ENCODE measurements around the gene CDS1. TPM values are rescaled to one million over a fixed set of nuclear protein-coding genes. Genes with fewer than 3 reads are reported as not detected.
"Not testable (repeated sequence)": the region's sequence is repeated elsewhere in the genome, so short reads cannot be mapped to it uniquely, and the experiment has no call there.

Gene CDS1
- 7.6 and 20.1 TPM in 2 replicates for total RNA-seq

DNA sequence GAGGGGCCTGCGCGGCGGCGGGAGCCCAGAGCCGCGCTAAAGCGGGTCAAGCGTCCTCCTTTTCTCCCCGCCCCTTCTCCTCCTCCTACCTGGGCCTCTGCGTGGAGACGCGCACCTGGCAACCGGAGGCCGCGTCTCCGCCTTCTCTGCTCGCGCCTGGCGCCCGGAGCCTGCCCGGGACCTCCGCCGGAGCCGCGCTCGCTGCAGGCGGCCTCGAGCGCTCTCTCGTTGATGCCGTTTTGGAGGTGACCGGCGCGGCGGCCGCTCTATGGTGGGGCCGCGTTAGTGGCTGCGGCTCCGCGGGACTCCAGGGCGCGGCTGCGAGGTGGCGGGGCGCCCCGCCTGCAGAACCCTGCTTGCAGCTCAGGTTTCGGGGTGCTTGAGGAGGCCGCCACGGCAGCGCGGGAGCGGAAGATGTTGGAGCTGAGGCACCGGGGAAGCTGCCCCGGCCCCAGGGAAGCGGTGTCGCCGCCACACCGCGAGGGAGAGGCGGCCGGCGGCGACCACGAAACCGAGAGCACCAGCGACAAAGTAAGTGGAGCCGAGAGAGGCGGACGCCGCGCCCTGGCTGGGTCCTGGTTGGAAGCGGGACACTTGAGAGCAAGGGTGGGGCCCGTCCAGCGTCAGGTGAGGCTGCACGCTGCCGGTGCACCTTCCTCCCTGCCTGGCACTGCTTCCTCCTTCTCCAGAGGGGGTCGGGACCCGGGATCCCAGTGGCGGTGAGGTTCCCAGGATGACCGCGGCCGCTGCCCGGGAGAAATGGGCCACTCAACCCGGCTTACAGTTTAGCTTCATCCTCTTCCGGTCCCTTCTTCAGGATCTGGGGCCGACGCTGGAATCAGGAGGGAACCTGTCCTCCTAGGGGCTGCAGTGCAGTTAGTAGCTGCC lies at the start of gene CDS1:
Gene CDS1 (plus strand): TSS at position 140 of the 888 bp plus-strand sequence. CDS start 275 bp downstream, at position 415.
- no peak for DNase-seq (ENCODE audit: low read depth)

DNA sequence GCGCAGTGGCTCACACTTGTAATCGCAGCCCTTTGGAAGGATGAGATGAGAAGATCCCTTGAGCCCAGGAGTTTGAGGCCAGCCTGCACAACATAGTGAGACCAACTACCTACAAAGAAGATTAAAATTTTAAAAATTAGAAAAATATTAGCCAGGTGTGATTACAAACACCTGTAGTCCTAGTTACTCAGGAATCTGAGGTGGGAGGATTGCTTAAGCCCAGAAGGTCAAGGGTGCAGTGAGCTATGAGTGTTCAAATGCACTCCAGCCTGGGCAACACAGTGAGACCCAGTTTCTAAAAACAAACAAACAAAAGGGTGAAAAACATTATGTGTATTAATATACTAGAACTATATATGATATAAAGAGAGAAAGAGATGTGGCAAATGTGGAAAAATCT lies 47.0 kb upstream of the CDS1 start:
- no peak for DNase-seq (ENCODE audit: low read depth)

DNA sequence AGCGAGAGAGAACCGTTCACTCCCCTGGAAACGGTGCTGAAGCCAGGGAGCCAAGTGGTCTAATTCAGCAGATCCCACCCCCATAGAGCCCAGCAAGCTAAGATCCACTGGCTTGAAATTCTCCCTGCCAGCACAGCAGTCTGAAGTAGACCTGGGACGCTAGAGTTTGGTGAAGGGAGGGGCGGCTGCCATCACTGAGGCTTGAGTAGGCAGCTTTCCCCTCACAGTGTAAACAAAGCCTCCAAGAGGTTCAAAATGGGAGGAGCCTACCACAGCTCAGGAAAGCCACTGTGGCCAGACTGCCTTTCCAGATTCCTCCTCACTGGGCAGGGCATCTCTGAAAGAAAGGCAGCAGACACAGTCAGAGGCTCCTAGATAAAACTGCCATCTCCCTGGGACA lies 37.8 kb upstream of the CDS1 start:
- DNase-seq (ENCODE audit: low read depth): no peak

DNA sequence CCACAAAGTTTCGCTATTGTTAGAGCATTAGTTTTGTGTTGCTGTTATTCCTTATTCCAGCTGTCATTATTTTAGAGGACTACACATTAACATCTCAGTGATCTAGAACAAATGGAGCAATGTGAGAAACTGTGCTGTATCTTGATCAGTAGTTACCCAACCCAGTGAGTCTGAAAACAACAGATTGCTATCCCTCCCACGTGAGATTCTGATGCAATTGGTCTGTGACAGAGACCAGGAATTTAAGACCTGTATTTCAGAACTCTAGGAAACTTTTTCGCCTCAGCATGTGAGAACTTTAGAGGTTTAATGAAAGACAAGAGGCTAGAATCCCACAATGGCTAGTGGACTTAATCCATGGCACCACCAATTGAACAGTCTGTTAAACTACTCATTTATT lies 35.7 kb upstream of the CDS1 start:
- DNase-seq (ENCODE audit: low read depth): peak; percentile 63

DNA sequence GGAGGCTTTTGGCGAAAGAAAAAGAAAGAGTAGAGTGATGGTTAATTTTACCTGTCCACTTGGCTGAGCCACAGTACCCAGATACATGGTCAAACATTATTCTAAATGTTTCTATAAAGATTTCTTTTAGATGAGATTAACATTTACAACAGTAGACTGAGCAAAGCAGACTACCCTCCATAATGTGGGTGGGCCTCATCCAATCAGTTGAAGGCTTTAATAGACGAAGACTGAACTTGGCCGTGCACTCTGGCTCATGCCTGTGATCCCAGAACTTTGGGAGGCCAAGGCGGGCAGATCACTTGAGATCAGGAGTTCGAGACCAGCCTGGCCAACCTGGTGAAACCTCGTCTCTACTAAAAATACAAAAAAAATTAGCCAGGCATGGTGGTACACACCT lies 33.7 kb upstream of the CDS1 start:
- not testable (repeated sequence) for DNase-seq (ENCODE audit: low read depth)

DNA sequence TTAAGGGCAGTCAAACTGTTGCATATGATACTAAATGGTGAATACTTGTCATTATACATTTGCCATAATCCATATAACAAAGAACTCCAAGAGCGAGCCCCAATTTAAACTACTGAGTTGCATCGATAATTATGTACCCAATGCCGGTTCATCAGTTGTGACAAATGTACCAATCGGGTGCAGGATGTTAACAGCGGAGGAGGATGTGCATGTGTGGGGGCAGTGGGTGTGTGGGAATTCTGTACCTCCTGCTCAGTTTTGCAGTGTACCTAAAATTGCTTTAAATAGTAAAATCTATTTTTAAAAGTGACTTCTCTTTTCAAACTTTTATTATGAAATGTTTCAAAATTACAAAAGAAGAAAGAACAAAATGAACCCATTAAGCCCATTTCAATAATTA lies 20.8 kb upstream of the CDS1 start:
- no peak for DNase-seq (ENCODE audit: low read depth)

DNA sequence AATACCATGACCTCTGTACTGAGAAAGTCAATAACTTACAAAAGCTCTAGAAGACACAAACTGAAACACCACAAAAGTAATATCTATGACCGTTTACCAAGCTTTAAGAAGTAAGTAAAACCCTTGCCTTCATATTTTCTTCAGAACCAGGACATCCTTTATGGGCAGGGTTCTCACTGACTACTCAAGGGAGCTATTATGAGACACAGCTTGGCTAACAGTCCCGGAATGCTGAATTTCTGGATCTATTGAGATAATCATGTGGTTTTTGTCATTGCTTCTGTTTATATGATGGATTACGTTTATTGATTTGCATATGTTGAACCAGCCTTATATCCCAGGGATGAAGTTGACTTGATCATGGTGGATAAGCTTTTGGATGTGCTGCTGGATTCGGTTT lies 19.9 kb upstream of the CDS1 start:
- no peak for DNase-seq (ENCODE audit: low read depth)

DNA sequence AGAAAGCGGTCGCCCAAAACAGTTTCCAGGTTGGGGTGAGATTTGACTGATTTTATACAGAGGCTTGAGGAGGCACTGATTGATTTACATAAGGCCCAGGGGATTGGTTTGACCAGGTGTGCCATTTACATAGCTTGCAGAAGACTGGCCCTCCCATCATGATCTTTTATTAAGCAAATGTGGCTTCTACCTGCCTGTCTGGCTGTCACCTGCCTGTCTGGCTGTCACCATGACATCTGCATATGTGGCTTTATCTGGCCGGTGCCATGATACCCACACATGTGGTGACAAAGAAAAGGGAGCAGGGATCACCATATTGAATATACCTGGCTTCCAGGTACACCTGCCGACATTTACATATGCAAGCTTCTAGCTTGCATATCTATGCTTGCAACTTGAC lies 17.0 kb upstream of the CDS1 start:
- no peak for DNase-seq (ENCODE audit: low read depth)

DNA sequence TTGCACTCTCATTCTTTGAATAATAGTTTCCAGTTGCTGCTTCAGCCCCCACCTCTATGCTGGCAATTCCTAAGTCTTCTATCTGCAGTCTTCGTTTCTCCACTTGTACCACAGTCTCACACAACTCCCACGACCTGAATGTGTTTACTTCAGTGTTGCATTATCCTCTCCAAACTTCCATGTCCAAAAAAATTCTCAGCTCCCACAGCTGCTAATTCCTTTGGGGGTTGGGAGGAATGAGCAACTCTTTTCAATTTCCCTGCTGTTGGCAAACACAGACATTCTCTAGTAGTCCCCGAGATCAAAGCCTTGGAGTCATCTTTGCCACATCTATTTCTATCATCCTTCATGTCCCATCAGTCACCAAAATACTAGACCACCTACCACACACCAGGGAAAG lies 14.4 kb upstream of the CDS1 start:
- DNase-seq (ENCODE audit: low read depth): no peak

DNA sequence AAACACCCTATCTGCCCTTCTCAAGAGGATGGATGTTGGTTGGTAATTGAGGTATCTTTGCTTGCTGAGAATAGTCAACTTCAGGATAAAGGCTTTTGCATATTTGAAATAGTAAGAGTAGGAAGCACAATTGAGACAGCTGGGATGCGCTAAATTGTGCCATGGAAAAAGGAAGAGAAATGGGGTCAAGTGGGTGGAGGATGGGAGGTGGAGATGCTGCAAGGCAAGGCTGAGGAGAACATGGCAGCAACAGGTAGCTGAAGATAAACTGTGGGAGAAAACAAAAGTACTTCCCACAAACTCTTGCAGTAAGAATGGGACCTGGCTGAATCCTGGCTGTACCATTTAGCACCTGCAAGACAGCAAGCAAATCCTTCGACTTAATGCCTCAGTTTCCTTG lies 13.9 kb upstream of the CDS1 start:
- no peak for DNase-seq (ENCODE audit: low read depth)

DNA sequence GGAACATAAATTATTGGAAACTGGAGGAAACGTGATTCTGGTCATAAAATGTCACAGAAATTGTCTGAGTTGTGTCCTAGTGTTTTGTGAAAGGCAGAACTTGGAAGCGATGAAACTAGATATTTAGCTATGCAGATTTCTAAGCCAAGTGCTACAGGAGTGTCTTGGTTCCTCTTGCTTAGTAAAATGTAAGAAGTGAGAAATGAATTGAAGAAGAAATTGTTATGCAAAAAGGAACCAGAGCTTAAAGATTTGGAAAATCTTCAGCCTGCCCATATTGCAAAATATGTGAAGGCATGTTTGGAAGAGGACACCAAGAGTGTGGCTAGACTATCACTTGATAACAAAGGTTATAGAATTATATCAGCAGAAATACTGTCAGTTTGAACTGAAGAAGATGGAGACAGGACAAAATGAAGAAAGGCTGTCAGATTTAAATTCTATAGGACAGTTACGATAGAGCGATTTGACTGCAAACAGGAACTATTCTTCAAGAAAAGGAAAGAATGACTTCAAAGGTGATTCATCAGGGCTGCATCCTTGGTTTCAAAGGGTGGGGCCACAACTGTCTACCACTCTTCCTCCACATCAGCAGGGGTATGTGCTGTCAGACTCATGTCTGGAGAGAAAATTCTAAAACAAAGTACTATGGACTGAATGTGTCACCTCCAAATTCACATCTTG lies 9.4 kb upstream of the CDS1 start:
- peak; percentile 41 for DNase-seq (ENCODE audit: low read depth)

DNA sequence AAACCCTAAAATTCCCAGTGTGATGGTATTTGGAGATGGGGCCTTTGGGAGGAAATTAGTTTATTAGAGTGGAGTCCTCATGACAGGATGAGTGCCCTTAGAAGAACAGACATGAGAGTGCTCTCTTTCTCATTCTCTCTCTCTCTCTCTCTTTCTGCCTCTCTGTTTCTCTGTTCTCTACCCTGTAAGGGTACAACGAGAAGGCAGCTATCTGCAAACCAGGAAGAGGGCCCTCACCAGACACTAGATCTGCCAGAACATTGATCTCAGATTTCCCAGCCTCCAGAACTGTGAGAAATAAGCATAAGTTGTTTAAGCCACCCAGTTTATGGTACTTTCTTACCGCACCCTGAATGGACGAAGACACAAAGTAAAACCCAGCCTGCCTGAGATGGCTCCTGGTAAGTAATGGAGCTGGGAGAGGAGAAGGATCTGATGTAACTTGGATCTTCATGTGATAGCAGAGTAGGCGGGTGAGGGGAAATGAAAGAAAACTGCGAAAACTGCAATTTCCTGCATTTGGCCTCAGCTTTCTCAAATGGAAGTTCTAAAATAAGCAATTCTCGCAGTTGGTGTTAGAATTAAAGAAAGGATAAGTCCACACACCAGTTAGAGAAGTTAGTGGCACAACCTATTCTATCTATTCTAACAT lies 8.7 kb upstream of the CDS1 start:
- DNase-seq (ENCODE audit: low read depth): no peak

DNA sequence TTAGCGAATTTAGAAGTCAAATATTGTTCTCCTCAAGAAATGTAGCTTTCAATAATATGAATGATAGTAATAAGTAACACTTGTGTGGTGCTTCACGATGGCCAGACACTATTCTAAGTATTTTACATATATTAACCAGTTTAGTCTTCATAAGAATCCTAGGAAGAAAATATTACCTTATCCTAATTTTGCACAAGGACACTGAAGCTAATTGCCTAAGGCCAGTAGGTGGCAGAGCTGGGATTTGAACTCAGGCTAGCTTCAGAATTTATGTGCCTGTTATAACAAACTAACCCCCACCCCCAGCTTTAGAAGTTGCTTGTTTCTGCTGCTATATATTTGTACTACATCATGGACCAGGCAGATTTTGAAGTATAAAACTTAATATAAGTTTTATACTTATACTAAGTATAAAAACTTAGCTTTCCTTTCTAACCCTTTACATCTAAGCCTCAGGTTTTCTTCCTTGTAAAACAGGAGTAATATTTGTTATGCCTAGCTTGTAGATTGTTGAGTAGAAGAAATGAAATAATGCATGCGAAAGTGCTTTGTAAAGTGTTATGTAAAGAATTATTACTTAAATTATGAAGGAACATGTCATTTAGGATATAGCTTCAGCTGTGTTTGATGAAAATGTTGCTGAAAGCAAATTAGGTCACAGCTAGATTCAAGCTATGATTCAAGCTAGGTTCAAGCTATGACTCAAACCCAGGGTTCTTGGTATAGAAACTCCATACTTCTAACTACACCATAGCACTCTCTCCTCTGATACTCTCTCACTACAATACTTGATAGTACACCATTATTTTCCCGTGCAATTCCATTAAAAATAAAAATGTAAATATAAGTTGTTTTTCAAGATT lies 4.2 kb upstream of the CDS1 start:
- peak; percentile 70 for DNase-seq (ENCODE audit: low read depth)

DNA sequence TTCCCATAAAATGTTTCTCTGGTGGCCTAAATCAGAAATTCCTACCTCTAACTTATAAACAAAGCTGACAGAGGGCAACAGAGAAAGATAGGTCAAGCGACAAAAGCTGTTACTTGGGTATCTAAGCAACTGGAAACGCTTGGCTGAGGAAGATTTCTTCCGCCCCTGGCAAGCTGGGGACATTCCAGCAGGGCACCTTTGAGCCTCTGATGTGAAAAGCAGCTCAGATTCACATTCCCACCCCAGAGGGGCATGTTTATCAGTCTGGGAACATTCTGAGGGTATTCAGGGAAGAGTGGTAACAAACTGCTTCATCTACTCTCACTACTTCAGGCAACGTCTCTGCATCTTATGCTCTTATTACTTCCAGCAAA lies 3.5 kb upstream of the CDS1 start:
- DNase-seq (ENCODE audit: low read depth): peak; percentile 86

DNA sequence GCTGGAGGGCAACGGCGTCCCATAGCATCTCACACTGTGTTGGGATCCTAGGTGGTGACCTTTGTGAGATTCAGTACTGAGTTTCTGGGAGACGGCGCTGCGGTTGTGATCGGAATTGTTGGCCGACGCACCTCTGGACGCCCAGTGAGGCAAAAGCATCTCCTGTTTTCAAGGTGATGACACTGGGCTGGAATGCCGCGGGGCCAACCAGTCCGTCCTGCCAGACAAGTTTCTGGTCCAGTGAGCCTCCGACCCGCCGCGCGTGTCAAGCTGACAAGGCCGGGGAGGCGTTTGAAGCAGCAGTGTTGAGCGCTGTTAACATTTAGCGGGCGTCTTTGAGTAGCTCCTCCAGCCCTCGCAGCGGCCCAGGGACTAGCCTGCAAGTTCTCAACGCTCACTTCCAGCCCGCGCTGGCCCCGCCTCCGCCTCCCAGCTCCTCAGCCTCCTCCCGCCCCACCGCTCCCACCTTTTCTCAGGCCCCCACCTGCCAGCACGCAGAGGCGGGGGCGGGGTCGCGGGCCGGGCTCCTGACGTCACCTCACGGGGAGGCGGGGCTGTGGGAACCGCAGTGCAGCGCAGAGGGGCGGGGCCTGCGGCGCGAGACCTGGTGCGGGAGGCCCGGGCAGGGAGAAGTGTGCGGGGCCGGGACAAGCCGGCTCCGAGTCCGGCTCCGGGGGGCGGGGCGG lies 482 bp upstream of the CDS1 start:
- DNase-seq (ENCODE audit: low read depth): peak; percentile 77

DNA sequence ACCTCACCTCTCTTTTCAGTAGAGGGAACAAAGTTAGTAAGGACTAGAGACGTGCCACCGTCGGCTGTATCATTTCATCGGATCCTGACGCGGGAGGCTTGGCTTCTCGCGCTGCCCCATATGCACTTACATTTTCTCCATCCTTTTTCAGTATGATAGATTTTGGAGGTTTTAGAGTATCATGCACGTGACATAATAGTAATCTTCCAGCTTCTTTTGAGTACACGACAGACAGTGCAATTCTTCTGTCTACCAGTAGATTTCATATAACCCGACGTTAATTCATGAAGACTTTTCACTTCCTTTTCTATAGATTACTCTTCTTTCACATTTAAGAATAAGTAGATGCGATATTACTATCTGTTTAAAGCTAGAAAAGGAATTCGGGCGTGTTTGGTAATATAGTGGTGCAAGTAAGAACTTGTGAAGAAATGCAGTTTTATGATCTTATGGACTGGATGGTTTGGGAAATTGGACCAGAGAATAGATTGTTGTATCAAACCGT lies 1.0 kb downstream of the CDS1 start:
- DNase-seq (ENCODE audit: low read depth): no peak

DNA sequence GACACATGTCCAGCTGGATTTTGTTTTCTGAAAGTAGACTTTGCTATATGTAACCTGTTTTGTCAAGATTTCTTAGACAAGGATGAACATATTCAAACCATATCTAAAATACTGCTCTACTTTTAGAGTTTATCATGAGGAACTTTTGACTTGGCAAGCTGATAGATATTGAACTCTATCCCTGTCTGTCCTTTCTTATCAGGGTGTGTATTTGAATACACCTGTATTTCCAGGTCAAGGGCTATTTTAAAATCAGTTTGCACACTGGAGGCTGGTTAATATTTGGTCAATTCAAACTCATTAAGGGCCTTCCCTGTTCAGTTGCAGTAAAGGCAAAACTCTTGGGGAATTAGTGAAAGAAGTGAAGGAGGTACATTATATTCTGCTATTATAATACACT lies 2.3 kb downstream of the CDS1 start:
- DNase-seq (ENCODE audit: low read depth): no peak

DNA sequence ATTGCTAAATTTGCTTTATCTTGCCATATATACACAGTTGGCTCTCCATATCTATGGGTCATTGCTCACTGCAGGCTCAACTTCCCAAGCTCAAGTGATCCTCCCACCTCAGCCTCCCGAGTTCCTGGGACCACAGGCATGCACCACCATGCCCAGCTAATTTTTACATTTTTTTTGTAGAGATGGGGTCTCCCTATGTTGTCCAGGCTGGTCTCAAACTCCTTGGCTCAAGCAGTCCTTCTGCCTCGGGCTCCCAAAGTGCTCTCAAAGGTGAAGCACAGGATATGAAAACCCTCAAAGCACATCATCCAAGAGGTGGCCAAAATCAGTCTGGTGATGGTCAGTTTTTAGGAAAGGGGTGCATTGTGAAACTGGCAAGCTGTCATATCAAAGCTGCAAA lies 11.8 kb downstream of the CDS1 start:
- DNase-seq (ENCODE audit: low read depth): no peak

DNA sequence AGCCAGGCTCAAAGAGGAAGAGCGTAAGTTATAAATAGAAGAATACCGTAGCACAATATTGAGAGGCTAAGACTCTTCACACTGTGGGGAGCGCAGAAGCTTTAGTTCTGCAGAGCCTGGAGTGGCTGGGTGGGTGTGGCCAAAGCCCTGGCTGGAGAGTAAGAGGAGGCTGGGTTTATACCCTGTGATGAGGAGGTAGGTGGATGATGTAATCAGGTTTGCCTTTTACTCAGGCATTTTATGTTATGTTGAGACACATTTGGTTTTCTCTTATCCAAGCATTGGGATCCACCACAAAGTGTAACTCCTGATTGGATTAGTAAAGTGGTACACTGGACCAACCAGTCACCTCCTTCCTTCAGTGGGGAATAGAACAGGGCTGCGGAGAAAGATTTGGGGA lies 13.9 kb downstream of the CDS1 start:
- peak; percentile 27 for DNase-seq (ENCODE audit: low read depth)

DNA sequence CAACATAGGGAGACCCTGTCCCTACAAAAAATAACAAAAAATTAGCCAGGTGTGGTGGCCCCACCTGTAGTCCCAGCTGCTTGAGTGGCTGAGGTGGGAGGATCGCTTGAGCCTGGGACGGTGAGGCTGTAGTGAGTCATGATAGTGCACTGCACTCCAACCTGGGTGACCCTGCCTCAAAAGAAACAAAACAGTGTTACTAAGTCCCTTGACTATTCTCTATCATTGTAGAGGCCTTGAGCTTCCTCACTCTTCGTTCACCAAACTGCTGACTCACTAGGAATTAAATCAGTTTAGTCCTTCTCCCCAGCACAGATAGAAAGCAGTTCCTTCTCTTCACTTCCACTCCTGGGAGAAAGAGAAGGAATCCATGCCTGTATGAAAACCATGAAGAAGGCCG lies 14.5 kb downstream of the CDS1 start:
- DNase-seq (ENCODE audit: low read depth): peak; percentile 79

DNA sequence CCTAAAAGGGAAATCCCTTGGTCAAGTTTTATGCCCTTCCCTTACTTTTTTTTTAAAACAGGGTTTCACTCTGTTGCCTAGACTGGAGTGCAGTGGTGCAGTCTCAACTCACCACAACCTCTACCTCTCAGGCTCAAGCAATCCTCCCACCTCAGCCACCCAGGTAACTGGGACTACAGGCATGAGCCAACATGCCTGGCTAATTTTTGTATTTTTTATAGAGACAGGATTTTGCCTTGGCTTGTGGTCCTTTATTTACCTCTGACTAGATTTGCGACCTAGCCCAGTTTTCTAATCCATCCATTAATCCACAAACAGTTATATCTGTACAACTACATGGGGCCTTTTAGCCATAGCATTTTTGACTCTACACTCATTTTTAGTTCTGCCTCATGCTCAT lies 23.7 kb downstream of the CDS1 start:
- DNase-seq (ENCODE audit: low read depth): no peak
